K562 (cell line): ENCODE data around the gene KLF4. TPM values are rescaled to one million over a fixed set of nuclear protein-coding genes. Genes with fewer than 3 reads are reported as not detected.

Experiments used
- ATAC-seq: fragments of 200-7000 bp; cut with Tn5 transposase; 3 replicates; pipeline ENCODE4 v1.9.1; 2020; ENCODE audit warnings: moderate library complexity
- BruUV-seq: library from RNA; stranded (reverse); fragments of 400-500 nt; replicated peaks from 2 replicates; lab custom pipeline; 2021; lab: Mats Ljungman, UMichigan
- CTCF ChIA-PET: fragments of 300-600 bp; formaldehyde crosslinking; extraction: SDS; loops from one replicate; lab custom pipeline; 2021; ENCODE audit warnings: low intra/inter-chr PET ratio; lab: Yijun Ruan, JAX
- POLR2A ChIA-PET: fragments of 300-600, 350-650 bp; sonication (Branson Sonifier 250); formaldehyde crosslinking; extraction: SDS; loops from one replicate; lab custom pipeline; 2021; ENCODE audit warnings: antibody characterized with exemption, inconsistent platforms; lab: Yijun Ruan, JAX
- DNase-seq, 4 experiments: peaks; one replicate each; pipeline versions ENCODE4 v3.0.0 to v3.0.0-alpha.2; 2011 to 2018; ENCODE audit warnings: low spot score in 3 of 4, mixed read lengths in 3 of 4; ENCODE audit errors: extremely low read depth in 1 of 4
- FAIRE-seq: peaks from 2 replicates; lab custom pipeline; 2011; peaks lifted over from hg19 to GRCh38; lab: Jason Lieb, UNC
- H2AFZ ChIP-seq: 2 replicates; pipeline ENCODE4 v1.6.0; 2011; ENCODE audit warnings: low read depth, low read length, control low read depth, inconsistent platforms
- H3K27ac ChIP-seq: fragments of 200-600 bp; 3 replicates; pipeline ENCODE4 v1.8.0; 2011; ENCODE audit warnings: low read depth, mild to moderate bottlenecking, control low read depth, inconsistent platforms, low read length, moderate library complexity, mixed read lengths; ENCODE audit errors: extremely low read depth
- H3K27me3 ChIP-seq, 2 experiments: fragments of 300-600 bp in 1 of 2; 2 replicates in 1 of 2; 3 replicates in 1 of 2; pipeline versions ENCODE4 v1.6.0 to v1.8.0; 2011; ENCODE audit warnings: inconsistent platforms in 2 of 2, low read length in 2 of 2, mild to moderate bottlenecking in 1 of 2, mixed read lengths in 1 of 2, moderate library complexity in 1 of 2; ENCODE audit not compliant: control insufficient read depth in 2 of 2, insufficient read depth in 2 of 2
- H3K36me3 ChIP-seq: fragments of 300-600 bp; 3 replicates; pipeline ENCODE4 v1.8.0; 2011; ENCODE audit warnings: mild to moderate bottlenecking, low read length, inconsistent platforms; ENCODE audit not compliant: control insufficient read depth, insufficient read depth
- H3K4me1 ChIP-seq, 2 experiments: fragments of 200-600 bp in 1 of 2; replicated peaks in 1 of 2; 2 replicates in 1 of 2; 3 replicates in 1 of 2; pipeline versions ENCODE4 v1.5.1 to v1.8.0; 2011; ENCODE audit warnings: inconsistent platforms in 2 of 2, low read length in 2 of 2, mild to moderate bottlenecking in 1 of 2, mixed read lengths in 1 of 2, moderate library complexity in 1 of 2; ENCODE audit not compliant: control insufficient read depth in 2 of 2, insufficient read depth in 2 of 2
- H3K4me2 ChIP-seq: 2 replicates; pipeline ENCODE4 v1.6.1; 2011; ENCODE audit warnings: low read length, control low read depth, inconsistent platforms, mixed read lengths; ENCODE audit not compliant: insufficient read depth
- H3K4me3 ChIP-seq: fragments of 200-600 bp; sonication (generic), shearing (Covaris generic); 2 replicates; pipeline ENCODE4 v1.5.1; 2016; ENCODE audit warnings: control low read depth, inconsistent platforms
- H3K79me2 ChIP-seq: fragments of 200-600 bp; 3 replicates; pipeline ENCODE4 v1.8.0; 2011; ENCODE audit warnings: low read length, inconsistent platforms; ENCODE audit not compliant: control insufficient read depth, insufficient read depth
- H3K9ac ChIP-seq, 2 experiments: 2 replicates each; pipeline versions ENCODE4 v1.6.0 to v1.6.1; 2011; ENCODE audit warnings: low read depth in 2 of 2, low read length in 2 of 2, control low read depth in 1 of 2, inconsistent platforms in 1 of 2, mild to moderate bottlenecking in 1 of 2, mixed read lengths in 1 of 2; ENCODE audit not compliant: insufficient read depth in 1 of 2
- H3K9me1 ChIP-seq: one replicate; pipeline ENCODE4 v1.6.0; 2011; ENCODE audit warnings: inconsistent platforms, mild to moderate bottlenecking, low read length, moderate library complexity; ENCODE audit not compliant: control insufficient read depth, insufficient read depth
- H3K9me3 ChIP-seq: replicated peaks from 2 replicates; pipeline ENCODE4 v1.5.1; 2011; ENCODE audit warnings: low read depth, low read length, inconsistent platforms; ENCODE audit not compliant: control insufficient read depth, insufficient read depth
- H4K20me1 ChIP-seq: replicated peaks from 2 replicates; pipeline ENCODE4 v1.6.1; 2011; ENCODE audit warnings: low read length, inconsistent platforms, mixed read lengths; ENCODE audit not compliant: control insufficient read depth, insufficient read depth
- RBBP5 ChIP-seq: fragments of 200-600 bp; sonication (generic); IDR thresholded peaks from 2 replicates; pipeline ENCODE4 v1.6.1; 2012; ENCODE audit warnings: borderline replicate concordance, mild to moderate bottlenecking, low read length, control low read depth, inconsistent platforms; ENCODE audit not compliant: insufficient read depth, poor library complexity, severe bottlenecking
- SMAD4 ChIP-seq: fragments of 250-450 bp; sonication (Bioruptor Pico); conservative IDR thresholded peaks from 2 replicates; pipeline ENCODE4 v1.8.0; 2021; ENCODE audit warnings: inconsistent platforms, mild to moderate bottlenecking, moderate library complexity
- STAT5B ChIP-seq: fragments of 250-450 bp; sonication (Bioruptor Pico); IDR thresholded peaks from 2 replicates; pipeline ENCODE4 v1.8.0; 2021; ENCODE audit warnings: mild to moderate bottlenecking, inconsistent platforms
- ZNF766 ChIP-seq: fragments of 200-800 bp; sonication (Bioruptor generic); conservative IDR thresholded peaks from 2 replicates; pipeline ENCODE4 v1.6.1; 2016; ENCODE audit warnings: missing genetic modification characterization, missing compliant biosample characterization
- WGBS: fragments of 100-300 bp; shearing (Covaris generic); methylation state at CpG from one replicate; pipeline ENCODE4 v1.1.6; 2016; ENCODE audit warnings: low coverage, mixed read lengths; ENCODE audit not compliant: insufficient coverage; ENCODE audit errors: missing lambda C conversion rate; 5-methylcytosine and 5-hydroxymethylcytosine counted together
- in situ Hi-C: fragments of 300-500 bp; cut with MboI; formaldehyde crosslinking; loops from 4 replicates; pipeline ENCODE4 v1.15.0; 2018; ENCODE audit warnings: inconsistent platforms, mixed read lengths
- intact Hi-C: fragments of 100-400 bp; cut with micrococcal nuclease; formaldehyde crosslinking; loops from 2 replicates; pipeline ENCODE4 v1.14.2; 2022
- polyA plus RNA-seq, 8 experiments: library from polyadenylated mRNA; depleted of rRNA in 4 of 8; stranded (reverse) in 5 of 8; unstranded in 3 of 8; fragments of >200 nt; fragmentation: Nextera tagmentation in 2 of 8; fragmentation: Illumina TruSeq in 1 of 8; extraction: Ambion mirVana in 2 of 8; extraction: Trizol in 1 of 8; gene quantifications; 2 replicates each; pipeline versions ENCODE4 v1.2.1 to v1.2.3, GENCODE V29; 2011 to 2014; ENCODE audit warnings: inconsistent platforms in 1 of 8, missing spikeins in 1 of 8
- total RNA-seq, 7 experiments: library from RNA; depleted of rRNA in 6 of 7; stranded (reverse); fragments of >200 nt in 6 of 7; fragmentation: Illumina TruSeq in 2 of 7; extraction: Trizol in 2 of 7; gene quantifications; 2 replicates each; pipeline versions ENCODE4 v1.2.1 to v1.2.3, GENCODE V29; 2011 to 2021; ENCODE audit warnings: low replicate concordance in 1 of 7
- TF ChIP-seq, protein P1 (sequence below): fragments of 250-450 bp; sonication (Bioruptor Pico); IDR thresholded peaks from 2 replicates; pipeline ENCODE4 v1.8.0; 2022; ENCODE audit warnings: inconsistent platforms
- TF ChIP-seq, protein P2 (sequence below): IDR thresholded peaks from 2 replicates; pipeline ENCODE4 v1.6.1; 2011; ENCODE audit not compliant: insufficient read length; ENCODE audit errors: extremely low read depth
- TF ChIP-seq, protein P3 (sequence below), 2 experiments: fragments of 250-450 bp in 1 of 2; fragments of 450-650 bp in 1 of 2; sonication (Bioruptor Pico) in 1 of 2; IDR thresholded peaks; 2 replicates each; pipeline versions ENCODE4 v1.6.1 to v1.8.0; 2016 to 2021; ENCODE audit warnings: mild to moderate bottlenecking in 2 of 2, moderate library complexity in 2 of 2, missing compliant biosample characterization in 1 of 2, missing genetic modification characterization in 1 of 2

KLF4 gene
- total and polyA plus RNA-seq, 9 of the 15 experiments (the other 6 are each of a cell fraction or from before 2014, with no cell fraction given), result 0.04 to 0.95 (median 0.22) TPM

DNA sequence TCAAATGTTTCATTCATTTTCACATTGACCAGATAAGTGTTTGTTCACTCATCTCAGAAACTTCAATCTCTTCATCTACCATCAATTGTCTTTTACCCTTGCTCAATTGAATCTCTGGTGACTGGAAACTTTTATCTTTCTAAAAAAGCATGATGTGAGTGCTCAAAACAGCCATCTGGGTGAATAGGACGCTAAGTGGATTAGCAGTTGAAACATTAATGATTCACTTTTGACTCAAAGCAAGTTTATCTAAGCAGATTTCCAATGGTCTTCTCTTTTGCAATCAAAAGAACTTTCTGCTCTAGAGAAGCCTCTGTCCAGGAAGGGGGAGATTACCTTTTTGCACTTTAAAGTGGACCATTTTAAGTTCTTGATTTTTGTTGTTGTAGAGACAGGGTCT is 22.2 kb downstream of the KLF4 start:
- FAIRE-seq, result no peak
- Histone ChIP-seq H3K4me3 (no peak overlapping the region), H3K79me2 (no peaks in the 10 kb centered on the region), H3K36me3 (no peaks in the 10 kb centered on the region), H3K9me1 (no peaks in the 10 kb centered on the region), H3K27me3 (peaks cover 13 to 28% of the 10 kb centered on the region in 2 experiments; a peak in 4 of 5 replicates), H3K9me3 (no peaks in the 10 kb centered on the region), H4K20me1 (no peaks in the 10 kb centered on the region), H3K27ac (no peak overlapping the region), H2AFZ (no peak overlapping the region), H3K4me1 (peaks cover 0 to 8% of the 10 kb centered on the region in 2 experiments; a peak in 1 of 5 replicates), H3K4me2 (no peak overlapping the region)
- in situ Hi-C loops, result no loop called here
- no peak for DNase-seq
- 0% methylated on average over 1 of the region's 1 CpG for WGBS
- no peak for ATAC-seq
- ChIA-PET POLR2A (no interaction called here), CTCF (interaction anchor here (0.6 kb wide), 1 partner anchor 45 kb away, joined by 4 read pairs; no protein-coding TSS in a partner anchor)
- no TSS peak for BruUV-seq
- TF ChIP-seq ZNF766 (CRISPR knock-in tag) (no peak), SMAD4 (CRISPR knock-in tag) (no peak), RBBP5 (no peak), STAT5B (CRISPR knock-in tag) (no peak)
- TF ChIP-seq, protein P1, sequence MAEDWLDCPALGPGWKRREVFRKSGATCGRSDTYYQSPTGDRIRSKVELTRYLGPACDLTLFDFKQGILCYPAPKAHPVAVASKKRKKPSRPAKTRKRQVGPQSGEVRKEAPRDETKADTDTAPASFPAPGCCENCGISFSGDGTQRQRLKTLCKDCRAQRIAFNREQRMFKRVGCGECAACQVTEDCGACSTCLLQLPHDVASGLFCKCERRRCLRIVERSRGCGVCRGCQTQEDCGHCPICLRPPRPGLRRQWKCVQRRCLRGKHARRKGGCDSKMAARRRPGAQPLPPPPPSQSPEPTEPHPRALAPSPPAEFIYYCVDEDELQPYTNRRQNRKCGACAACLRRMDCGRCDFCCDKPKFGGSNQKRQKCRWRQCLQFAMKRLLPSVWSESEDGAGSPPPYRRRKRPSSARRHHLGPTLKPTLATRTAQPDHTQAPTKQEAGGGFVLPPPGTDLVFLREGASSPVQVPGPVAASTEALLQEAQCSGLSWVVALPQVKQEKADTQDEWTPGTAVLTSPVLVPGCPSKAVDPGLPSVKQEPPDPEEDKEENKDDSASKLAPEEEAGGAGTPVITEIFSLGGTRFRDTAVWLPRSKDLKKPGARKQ, result no peak
- TF ChIP-seq, protein P2, sequence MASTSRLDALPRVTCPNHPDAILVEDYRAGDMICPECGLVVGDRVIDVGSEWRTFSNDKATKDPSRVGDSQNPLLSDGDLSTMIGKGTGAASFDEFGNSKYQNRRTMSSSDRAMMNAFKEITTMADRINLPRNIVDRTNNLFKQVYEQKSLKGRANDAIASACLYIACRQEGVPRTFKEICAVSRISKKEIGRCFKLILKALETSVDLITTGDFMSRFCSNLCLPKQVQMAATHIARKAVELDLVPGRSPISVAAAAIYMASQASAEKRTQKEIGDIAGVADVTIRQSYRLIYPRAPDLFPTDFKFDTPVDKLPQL, result no peak
- TF ChIP-seq, protein P3, sequence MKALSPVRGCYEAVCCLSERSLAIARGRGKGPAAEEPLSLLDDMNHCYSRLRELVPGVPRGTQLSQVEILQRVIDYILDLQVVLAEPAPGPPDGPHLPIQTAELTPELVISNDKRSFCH (CRISPR knock-in tag; IDR thresholded peaks at IDR 0.05), result no peak
- TF ChIP-seq, protein P3 (tag; IDR thresholded peaks at IDR 0.05), result no peak
- TF ChIP-seq, all 486 proteins: peak for 0
- intact Hi-C loops, result no loop called here
- H3K9ac ChIP-seq, result no peak overlapping the region
